Right atrium auricular region (tissue), 2 donors: ENCODE results near the gene SOCS6. TPM values are rescaled to one million over a fixed set of nuclear protein-coding genes. Genes with fewer than 3 reads are reported as not detected.
A peak's percentile ranks its signal among the peaks of the same experiment; 100 is the strongest.
"Not testable (repeated sequence)": the region's sequence is repeated elsewhere in the genome, so short reads cannot be mapped to it uniquely, and the experiment has no call there.

Experiments used
- DNase-seq: peaks from one replicate; pipeline ENCODE4 v3.0.0-alpha.2; 2019; ENCODE audit warnings: low spot score
- H3K27ac ChIP-seq, 2 donors: fragments of 200-600 bp; sonication (generic); 1 replicate in 1 of 2; 2 replicates in 1 of 2; pipeline ENCODE4 v1.5.1; 2016 to 2019
- H3K27me3 ChIP-seq, 2 donors: fragments of 200-600 bp; sonication (generic); one replicate each; pipeline versions ENCODE4 v1.5.1 to v1.6.0; 2017 to 2019
- H3K36me3 ChIP-seq: fragments of 200-600 bp; sonication (generic); one replicate; pipeline ENCODE4 v1.5.1; 2016
- H3K4me1 ChIP-seq, 2 donors: fragments of 200-600 bp; sonication (generic); one replicate each; pipeline versions ENCODE4 v1.5.1 to v1.6.0; 2017 to 2019
- H3K4me3 ChIP-seq, 2 donors: fragments of 200-600 bp; sonication (generic); 1 replicate in 1 of 2; 2 replicates in 1 of 2; pipeline ENCODE4 v1.5.1; 2017 to 2019; ENCODE audit warnings: mild to moderate bottlenecking in 1 of 2, moderate library complexity in 1 of 2
- H3K9me3 ChIP-seq, 2 donors: fragments of 200-600 bp; sonication (generic); one replicate each; pipeline ENCODE4 v1.5.1; 2019
- total RNA-seq, 2 donors: library from RNA; depleted of rRNA; stranded (reverse); fragments of >200 nt; gene quantifications; one replicate each; pipeline ENCODE4 v1.1.0, GENCODE V29; 2016
- TF ChIP-seq, protein P1 (sequence below), 2 donors: fragments of 200-600 bp; sonication (generic); IDR thresholded peaks; one replicate each; pipeline ENCODE4 v1.5.1; 2019; ENCODE audit warnings: antibody characterized with exemption in 2 of 2

SOCS6 gene
- total RNA-seq, result 10 to 100 TPM; 16.2 to 18.7 TPM

DNA sequence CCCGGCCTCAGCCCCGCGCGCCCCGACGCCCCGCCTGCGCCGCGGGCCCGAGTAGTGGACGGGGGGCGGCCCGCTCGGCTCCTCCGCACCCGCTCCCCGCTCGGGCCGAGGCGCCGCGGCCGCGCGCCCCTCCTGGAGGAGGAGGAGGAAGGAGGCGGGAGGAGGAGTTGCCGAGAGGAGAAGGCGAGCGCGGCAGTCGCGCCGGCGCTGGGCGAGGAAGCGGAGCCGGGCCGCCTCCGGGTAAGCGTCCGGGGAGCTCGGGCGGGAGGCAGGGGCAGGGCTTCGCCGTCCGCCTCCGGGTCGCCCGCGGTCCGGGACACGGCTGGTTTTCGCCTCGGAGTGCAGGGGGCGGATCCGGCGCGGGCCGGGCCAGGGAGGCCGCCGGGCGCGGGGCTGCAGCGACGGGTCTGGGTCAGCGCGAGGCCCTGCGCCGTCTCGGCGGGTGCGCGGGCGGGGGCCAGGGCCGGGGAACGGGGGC is at the start of gene SOCS6:
TSS of gene SOCS6 (plus strand) at position 195 of the 478 bp plus-strand sequence. CDS start 35,624 bp downstream, outside the sequence.
- H3K27ac ChIP-seq, result peak within 1 kb of the TSS; percentile 84 to 90
- no peaks in the 10 kb centered on the region for H3K9me3 ChIP-seq
- H3K4me3 ChIP-seq, result peak within 1 kb of the TSS; percentile 77 to 85
- TF ChIP-seq, protein P1, sequence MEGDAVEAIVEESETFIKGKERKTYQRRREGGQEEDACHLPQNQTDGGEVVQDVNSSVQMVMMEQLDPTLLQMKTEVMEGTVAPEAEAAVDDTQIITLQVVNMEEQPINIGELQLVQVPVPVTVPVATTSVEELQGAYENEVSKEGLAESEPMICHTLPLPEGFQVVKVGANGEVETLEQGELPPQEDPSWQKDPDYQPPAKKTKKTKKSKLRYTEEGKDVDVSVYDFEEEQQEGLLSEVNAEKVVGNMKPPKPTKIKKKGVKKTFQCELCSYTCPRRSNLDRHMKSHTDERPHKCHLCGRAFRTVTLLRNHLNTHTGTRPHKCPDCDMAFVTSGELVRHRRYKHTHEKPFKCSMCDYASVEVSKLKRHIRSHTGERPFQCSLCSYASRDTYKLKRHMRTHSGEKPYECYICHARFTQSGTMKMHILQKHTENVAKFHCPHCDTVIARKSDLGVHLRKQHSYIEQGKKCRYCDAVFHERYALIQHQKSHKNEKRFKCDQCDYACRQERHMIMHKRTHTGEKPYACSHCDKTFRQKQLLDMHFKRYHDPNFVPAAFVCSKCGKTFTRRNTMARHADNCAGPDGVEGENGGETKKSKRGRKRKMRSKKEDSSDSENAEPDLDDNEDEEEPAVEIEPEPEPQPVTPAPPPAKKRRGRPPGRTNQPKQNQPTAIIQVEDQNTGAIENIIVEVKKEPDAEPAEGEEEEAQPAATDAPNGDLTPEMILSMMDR (IDR thresholded peaks at IDR 0.05), result no peak
- DNase-seq, result no peak
- no peaks in the 10 kb centered on the region for H3K27me3 ChIP-seq
- no peaks in the 10 kb centered on the region for H3K36me3 ChIP-seq
- peaks cover 0 to 39% of the 10 kb centered on the region in 2 donors for H3K4me1 ChIP-seq

DNA sequence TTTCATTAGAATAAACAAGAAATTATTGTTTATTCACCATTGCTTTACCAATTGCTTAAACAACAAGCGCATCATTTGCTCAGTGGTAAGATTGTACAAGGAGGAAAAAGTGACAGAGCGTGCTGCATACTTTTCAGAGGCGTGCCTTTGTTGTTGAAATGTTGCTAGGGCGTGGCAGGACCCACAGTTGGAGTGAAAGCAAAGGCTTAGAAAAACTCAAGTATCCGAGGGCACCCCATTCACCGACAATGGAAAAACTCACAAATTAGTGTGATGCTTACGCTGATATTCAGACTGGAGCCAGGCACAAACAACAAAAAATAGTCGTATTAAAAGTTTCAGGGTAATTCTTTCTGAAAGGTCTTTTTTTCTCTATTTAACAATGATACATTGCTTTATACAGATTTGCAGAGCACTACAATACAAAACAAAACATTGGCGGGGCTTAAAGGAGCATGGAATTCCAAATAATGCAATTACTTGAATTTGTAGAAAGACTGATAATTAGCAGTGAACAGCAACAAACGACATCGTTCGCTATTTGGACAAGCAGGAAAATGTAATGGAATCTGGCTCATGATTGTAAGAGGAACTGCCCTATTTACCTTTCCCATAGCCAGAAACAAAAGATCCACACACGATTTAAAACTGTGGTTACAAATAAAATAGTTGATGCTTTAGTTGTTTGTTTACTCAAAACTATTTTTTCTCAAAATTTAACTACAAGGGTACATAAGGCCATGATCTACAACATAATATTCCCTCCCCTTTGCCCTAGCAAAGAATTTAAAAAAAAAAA is 45.5 kb upstream of the SOCS6 start:
- TF ChIP-seq, protein P1 (IDR thresholded peaks at IDR 0.05), result no peak
- no peaks in the 10 kb centered on the region for H3K4me1 ChIP-seq
- no peak for DNase-seq
- no peak overlapping the region for H3K27ac ChIP-seq
- H3K27me3 ChIP-seq, result no peaks in the 10 kb centered on the region
- H3K4me3 ChIP-seq, result no peak overlapping the region
- no peaks in the 10 kb centered on the region for H3K9me3 ChIP-seq
- H3K36me3 ChIP-seq, result no peaks in the 10 kb centered on the region

- Histone ChIP-seq H3K4me3 (no peak overlapping the region), H3K9me3 (no peaks in the 10 kb centered on the region), H3K4me1 (no peaks in the 10 kb centered on the region), H3K27ac (peak overlapping the region in 1 of 2 donors; percentile 40), H3K36me3 (no peaks in the 10 kb centered on the region), H3K27me3 (no peaks in the 10 kb centered on the region)
- TF ChIP-seq, protein P1 (IDR thresholded peaks at IDR 0.05), result no peak
- no peak for DNase-seq
Observed at GRCh38 chr18:70246061-70246466, 42.8 kb upstream of the SOCS6 start.

DNA sequence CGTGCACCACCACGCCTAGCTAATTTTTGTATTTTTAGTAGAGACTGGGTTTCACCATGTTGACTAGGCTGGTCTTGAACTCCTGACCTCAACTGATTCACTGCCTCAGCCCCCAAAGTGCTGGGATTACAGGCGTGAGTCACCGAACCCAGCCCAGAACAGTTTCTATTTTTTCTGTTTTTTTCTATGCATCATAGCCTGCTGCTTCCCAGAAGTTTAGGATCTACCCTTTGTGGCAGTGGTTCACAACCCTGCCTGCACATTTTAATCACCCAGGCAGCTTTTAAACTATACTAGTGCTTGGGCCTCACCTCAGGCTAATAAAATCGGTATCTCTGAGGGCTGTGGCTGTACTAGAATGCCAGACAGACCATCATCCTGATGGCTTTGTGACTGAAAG is 39.7 kb upstream of the SOCS6 start:
- Histone ChIP-seq H3K27ac (no peak overlapping the region), H3K36me3 (no peaks in the 10 kb centered on the region), H3K9me3 (no peaks in the 10 kb centered on the region), H3K4me1 (no peaks in the 10 kb centered on the region), H3K4me3 (no peak overlapping the region), H3K27me3 (no peaks in the 10 kb centered on the region)
- no peak for DNase-seq
- TF ChIP-seq, protein P1 (IDR thresholded peaks at IDR 0.05), result no peak

DNA sequence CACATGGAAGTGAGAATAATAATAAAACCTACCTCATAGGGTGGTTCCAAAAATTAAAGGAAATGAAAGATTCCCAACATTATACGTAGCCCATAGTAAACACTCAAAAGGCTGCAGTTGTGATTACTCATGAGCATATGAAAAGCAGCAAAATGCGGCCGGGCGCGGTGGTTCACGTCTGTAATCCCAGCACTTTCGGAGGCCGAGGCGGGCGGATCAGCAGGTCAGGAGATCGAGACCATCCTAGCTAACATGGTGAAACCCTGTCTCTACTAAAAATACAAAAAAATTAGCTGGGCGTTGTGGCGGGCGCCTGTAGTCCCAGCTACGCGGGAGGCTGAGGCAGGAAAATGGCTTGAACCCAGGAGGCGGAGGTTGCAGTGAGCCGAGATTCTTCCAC is 39.0 kb upstream of the SOCS6 start:
- H3K9me3 ChIP-seq, H3K4me3 ChIP-seq, DNase-seq, H3K36me3 ChIP-seq, H3K4me1 ChIP-seq, H3K27ac ChIP-seq, H3K27me3 ChIP-seq: not testable (repeated sequence)

DNA sequence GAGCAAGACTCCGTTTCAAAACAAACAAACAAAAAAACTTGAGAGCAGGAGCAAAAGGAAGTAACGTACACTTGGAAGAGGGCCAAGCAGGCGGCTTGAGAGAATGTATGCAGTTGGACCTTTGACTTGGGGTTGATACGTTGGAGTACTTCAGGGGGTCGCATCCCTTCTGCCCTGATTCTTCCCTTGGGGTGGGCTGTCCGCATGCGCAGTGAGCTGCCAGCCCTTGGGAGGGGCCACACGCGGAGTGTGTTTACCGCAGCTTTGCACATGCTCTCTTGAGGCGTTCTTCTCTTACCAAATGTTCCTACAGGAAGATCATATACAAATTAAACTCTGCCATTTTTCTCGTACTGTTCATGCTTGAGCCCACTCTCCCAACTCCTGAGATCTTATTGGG is 38.1 kb upstream of the SOCS6 start:
- Histone ChIP-seq H3K27me3 (no peaks in the 10 kb centered on the region), H3K4me3 (no peak overlapping the region), H3K9me3 (no peaks in the 10 kb centered on the region), H3K4me1 (no peaks in the 10 kb centered on the region), H3K27ac (no peak overlapping the region), H3K36me3 (no peaks in the 10 kb centered on the region)
- TF ChIP-seq, protein P1 (IDR thresholded peaks at IDR 0.05), result no peak
- DNase-seq, result no peak
